22Rv1 (cell line): ENCODE measurements around the gene EDRF1.

Source experiments
- H3K27ac ChIP-seq: fragments of 450-650 bp; 2 replicates; pipeline ENCODE4 v1.5.1; 2017
- ZFX ChIP-seq: fragments of 450-650 bp; IDR thresholded peaks from 2 replicates; pipeline ENCODE4 v1.6.1; 2017; ENCODE audit warnings: antibody characterized with exemption, borderline replicate concordance
- TF ChIP-seq, protein P1 (sequence below): fragments of 450-650 bp; IDR thresholded peaks from 2 replicates; pipeline ENCODE4 v1.5.1; 2017; ENCODE audit warnings: mild to moderate bottlenecking

EDRF1 gene

DNA sequence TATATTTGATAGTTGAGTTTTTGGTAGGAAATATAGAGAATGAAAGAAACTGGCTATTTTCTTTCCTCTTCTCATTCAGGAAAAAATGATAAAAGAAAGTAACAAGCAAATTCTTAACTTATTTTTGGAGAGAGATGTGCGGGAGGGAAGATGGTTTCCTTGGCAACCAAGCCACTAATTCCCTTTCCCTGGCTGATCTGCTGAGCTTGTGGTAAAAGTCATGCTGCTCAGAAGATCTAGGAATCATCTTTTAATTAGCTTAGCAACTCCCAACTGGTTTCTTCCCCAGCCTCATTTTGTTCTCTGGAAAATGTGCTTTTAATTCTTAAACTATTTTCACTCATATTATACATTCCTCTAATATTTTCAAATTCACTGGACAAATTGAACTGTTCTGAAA lies 91.7 kb downstream of the EDRF1 start:
- no peak overlapping the region for H3K27ac ChIP-seq

DNA sequence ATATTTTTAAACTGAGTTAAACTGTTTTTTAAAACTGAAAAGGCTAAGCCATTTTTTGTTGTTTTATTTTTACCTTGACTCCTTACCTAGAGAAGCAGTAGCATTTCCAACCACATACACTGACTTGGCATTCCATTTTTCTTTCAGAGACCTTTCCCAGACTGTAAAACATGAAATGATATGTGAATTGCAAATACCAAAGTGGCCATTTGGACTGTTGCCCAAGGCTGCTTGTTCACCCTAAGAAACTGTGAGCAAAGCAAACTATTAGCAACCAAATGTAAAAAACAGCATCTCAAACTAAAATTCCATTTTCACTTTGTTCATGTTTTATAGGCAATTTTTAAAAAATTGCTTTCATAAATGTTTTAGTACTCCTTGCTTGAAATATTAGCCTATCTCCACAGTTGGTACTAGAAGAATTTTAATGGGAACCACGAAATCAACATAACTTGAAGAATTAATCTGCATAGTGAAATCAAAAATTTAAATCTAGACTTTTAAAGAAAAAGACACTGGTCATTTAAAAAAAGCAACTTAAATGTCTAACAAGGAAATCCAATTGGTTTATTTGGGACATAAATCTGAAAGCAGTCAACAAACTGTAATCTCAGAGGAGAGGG lies 92.7 kb downstream of the EDRF1 start:
- no peak overlapping the region for H3K27ac ChIP-seq
- no peak for TF ChIP-seq ZFX
- TF ChIP-seq, protein P1, sequence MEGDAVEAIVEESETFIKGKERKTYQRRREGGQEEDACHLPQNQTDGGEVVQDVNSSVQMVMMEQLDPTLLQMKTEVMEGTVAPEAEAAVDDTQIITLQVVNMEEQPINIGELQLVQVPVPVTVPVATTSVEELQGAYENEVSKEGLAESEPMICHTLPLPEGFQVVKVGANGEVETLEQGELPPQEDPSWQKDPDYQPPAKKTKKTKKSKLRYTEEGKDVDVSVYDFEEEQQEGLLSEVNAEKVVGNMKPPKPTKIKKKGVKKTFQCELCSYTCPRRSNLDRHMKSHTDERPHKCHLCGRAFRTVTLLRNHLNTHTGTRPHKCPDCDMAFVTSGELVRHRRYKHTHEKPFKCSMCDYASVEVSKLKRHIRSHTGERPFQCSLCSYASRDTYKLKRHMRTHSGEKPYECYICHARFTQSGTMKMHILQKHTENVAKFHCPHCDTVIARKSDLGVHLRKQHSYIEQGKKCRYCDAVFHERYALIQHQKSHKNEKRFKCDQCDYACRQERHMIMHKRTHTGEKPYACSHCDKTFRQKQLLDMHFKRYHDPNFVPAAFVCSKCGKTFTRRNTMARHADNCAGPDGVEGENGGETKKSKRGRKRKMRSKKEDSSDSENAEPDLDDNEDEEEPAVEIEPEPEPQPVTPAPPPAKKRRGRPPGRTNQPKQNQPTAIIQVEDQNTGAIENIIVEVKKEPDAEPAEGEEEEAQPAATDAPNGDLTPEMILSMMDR = no peak

More for the DNA sequence above, 91.7 kb downstream of the EDRF1 start:
- no peak for TF ChIP-seq ZFX
- TF ChIP-seq, protein P1 = no peak
